HG03159 (cell line): ENCODE results near the gene ERAL1.
"Not testable (repeated sequence)": the region's sequence is repeated elsewhere in the genome, so short reads cannot be mapped to it uniquely, and the experiment has no call there.

Source experiments
- ATAC-seq: cut with Tn5 transposase; IDR thresholded peaks from one replicate; pipeline ENCODE4 v1.9.1; 2021; ENCODE audit warnings: mild to moderate bottlenecking, moderate library complexity; ENCODE audit not compliant: unreplicated experiment

The ERAL1 gene

DNA sequence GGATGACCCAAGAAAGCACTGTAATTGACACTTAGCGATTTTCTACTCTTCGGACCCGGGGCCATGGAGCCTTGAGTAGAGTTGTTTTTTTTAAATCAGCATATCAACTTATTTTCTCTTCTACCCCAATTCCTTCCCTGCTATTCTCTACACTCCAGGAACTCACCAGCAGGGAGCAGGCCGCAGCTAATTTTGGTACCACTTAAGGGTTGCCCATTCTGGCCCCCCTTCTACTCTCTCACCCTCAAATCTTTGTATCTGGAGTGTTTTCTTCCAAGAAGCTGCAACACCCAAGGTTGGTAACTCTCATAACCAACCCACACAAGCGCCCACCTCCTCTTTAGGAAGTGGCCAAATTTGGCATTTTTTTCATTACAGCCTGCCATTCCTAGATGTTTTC lies 5.5 kb upstream of the ERAL1 start:
- ATAC-seq: no peak

DNA sequence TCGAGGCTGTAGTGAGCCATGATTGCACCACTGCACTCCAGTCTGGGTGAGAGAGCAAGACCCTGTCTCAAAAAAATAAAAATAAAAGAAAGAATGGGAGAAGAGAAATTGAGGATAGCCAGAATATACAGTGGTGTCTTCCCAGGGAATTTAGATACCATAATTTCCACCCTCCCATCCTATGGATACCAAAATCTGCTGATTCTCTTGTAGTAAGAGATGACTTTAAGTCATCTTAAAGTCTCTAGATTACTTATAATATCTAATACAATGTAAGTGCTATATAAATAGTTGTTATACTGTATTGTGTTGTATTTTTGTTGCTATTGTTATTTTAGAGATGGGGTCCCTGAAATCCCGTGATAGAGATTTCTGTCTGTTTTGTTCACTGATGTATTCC lies 1.5 kb upstream of the ERAL1 start:
- ATAC-seq: no peak

DNA sequence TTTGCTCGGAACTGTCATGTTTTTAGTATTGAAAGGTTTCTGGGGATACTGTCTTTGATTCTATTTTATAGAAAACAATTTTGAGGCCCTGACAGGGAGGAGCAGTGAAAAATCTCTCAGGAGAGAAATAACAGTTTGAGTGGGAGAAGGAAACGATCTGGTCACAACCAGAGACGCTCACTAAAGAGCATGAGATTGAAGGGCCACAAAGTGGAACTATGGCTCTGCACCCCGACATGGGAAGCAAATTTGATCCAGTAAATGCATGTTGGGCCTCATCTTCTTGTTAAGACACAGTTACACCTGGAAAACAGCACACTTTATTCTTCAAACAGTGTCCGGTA lies 492 bp downstream of the ERAL1 start:
- ATAC-seq: no peak

DNA sequence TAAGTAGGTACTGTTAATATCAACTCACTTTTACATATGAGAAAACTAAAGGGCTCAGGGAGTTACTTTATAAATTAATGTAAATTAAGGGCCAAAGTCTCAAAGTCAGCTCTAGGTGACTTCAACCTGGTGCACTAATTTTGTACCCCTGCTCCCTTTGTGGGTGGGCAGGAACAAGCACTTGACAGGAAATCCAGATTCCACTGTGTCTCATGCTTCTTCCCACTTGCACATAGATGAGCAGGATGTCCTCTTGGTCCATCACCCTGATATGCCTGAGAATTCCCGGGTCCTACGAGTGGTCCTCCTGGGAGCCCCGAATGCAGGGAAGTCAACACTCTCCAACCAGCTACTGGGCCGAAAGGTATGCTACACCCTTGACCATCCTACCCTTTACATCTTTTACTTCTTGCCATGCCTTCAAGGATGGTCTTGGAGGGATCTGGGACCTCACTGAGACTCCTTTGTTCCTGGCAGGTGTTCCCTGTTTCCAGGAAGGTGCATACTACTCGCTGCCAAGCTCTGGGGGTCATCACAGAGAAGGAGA lies 1.3 kb downstream of the ERAL1 start:
- no peak for ATAC-seq

DNA sequence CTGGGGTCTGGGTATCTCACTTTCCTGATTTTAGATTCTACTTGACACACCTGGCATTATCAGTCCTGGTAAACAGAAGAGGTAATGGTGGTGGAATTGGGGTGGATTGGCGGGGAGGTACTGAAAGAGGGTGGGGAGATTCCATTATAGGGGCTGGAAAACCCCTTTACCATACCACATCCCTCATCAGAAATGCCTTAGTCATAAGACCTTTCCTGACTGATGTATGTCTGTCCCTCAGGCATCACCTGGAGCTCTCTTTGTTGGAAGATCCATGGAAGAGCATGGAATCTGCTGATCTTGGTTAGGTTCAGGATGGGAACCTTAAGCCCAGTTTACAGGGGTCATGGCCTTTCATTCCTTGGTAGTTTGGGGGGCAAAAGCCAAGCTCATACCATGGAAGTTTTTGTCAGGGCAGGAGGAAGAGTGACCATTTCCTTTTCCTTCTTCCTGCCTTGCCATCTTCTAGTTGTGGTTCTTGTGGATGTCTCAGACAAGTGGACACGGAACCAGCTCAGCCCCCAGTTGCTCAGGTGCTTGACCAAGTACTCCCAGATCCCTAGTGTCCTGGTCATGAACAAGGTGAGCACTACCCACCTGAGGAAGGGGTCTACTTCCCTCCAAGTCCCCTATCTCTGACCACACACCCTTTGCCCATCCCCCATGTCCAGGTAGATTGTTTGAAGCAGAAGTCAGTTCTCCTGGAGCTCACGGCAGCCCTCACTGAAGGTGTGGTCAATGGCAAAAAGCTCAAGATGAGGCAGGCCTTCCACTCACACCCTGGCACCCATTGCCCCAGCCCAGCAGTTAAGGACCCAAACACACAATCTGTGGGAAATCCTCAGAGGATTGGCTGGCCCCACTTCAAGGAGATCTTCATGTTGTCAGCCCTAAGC lies 3.3 kb downstream of the ERAL1 start:
- no peak for ATAC-seq

DNA sequence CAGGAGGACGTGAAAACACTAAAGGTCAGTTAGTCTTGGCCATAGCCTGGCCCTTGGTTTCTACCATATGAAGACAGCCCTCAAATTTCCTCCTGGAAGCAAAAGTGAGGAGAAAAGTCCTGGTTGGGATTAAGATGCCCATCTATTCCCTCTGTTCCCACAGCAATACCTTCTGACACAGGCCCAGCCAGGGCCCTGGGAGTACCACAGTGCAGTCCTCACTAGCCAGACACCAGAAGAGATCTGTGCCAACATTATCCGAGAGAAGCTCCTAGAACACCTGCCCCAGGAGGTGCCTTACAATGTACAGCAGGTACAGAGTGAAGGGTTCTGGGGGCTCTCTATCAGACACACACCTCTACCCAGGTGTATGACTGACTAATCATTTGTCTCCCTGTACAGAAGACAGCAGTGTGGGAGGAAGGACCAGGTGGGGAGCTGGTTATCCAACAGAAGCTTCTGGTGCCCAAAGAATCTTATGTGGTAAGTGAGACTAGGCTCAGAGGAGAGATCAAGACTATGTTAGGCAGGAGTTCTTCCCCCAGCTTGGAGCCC lies 4.1 kb downstream of the ERAL1 start:
- no peak for ATAC-seq

DNA sequence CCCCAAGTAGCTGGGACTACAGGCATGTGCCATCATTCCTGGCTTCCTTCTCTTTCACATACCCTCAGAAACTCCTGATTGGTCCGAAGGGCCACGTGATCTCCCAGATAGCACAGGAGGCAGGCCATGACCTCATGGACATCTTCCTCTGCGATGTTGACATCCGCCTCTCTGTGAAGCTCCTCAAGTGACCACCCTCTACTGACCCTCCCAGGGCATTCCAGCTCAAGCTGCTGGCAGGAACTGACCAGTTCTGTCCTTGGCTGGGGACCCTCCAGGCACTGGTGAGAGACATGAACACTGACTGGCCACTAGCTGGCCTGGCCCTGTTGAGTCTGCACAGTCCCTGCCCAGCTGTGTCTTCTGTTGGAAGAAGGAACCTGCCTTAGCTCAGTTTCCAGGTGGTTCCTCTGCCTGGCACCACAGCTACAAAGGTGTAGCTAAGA lies 5.6 kb downstream of the ERAL1 start:
- no peak for ATAC-seq

DNA sequence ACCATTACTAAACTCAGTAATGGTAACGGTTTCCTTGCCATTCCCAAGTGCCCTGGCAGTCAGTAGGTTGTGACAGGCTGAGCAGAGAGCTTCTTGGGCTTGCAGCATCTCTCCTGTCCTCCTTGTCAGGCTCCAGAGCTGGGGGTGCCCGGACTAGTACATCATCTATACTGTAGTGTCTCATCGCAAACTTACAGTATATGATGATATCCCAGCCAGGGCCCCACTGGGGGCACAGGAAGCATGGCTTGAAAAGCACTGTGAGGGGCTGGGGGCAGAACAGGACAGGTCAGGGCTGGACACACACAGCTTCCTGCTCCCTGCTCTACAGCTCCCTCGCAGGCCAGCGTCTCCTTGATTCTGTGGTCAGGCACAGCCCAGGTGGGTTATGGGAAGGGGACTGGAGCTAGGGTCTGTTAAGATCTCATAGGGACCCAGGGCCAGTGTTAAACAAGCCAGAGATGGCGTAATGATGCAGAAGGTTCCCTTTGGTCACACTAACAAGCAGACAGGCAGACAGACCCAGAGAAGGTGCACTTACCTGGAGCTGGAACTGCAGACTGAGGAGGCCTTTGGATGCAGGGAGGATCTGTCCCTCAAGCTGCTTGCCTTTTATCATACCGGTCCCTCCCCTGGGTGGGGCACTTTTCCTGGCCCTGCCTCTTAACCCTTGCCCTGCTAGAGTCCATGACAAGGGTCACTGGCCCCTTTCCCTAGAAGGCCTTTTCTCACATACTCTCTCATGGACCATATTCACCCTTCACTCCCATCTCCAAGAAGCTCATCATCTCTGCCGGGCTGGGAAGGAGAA lies 6.8 kb downstream of the ERAL1 start:
- no peak for ATAC-seq

DNA sequence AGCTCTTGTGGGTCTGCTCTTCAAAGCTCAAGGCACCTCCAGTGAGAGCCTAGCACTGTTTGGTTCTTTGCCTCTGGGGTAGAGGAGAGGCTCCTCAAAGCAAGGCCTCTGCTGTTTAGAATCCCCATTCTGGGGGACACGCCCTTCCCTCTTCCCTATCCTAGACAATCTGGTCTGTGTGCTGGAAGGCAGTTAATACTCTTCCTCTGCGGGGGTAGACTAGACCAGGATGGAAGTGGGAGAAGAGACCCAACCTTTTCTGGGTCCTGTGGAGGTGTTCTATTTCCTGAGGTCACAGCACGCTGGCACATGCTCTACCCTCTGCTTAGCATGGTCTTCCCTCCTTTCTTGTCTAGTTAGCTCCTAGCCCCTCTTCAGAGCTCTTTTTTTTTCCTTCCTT lies 7.7 kb downstream of the ERAL1 start:
- ATAC-seq: no peak

DNA sequence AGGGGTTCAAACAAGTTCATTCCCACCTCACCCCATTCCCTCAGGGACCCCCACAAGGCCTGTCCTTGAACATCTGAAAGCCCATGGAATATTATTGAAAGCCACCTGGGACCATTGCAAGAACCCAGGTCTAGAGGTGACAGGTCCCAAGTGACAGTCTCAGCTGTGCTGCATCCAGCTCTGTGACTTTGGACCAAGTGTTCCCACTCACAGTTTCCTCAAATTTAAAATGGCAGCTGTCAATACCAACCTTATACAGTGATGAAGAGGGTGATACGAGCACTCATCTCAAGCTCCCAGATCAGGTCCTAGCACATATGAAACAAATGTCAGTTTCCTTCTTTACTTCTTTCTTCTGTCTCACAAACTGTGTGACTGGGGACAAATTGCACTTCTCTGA lies 9.1 kb downstream of the ERAL1 start:
- ATAC-seq: no peak

DNA sequence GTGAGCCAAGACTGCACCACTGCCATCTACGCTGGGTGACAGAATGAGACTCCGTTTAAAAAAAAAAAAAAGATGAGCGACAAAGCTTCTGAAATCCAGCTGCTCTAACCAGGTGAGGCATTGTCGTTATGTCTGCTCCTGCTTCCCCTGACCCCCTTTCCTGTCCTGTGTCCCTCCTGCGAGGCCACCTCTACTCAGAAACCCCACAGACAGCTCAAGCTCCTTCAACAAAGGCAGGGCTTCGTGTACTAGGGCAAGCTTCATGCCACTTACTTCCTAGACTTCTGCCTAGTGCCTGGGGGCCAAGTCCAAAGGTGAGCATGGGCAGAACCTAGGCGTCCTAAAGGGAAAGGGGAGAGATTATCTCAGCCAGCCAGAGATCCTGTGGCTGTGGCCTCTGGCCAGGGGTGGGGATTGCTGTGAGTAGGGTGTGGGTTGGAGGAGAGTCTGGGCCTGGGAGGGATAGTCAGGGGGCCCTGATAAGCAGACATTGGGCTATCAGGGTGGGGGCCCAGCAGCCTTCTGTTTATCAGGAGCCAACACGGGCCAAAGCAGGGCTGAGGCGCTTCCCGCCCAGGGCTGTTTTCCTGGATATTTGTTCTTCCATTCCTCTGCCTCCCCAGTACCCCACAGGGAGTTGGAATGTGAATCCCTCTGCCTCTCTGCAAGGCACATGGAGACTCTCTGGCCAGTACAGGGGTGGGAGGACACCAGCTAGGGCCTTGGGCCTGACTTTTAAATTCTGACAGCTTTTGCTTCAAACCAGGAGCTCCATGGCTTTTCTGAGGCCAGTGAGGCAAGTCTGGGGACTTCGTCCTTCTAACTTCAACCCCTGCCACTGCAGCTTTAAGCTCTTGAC lies 10.4 kb downstream of the ERAL1 start:
- no peak for ATAC-seq

DNA sequence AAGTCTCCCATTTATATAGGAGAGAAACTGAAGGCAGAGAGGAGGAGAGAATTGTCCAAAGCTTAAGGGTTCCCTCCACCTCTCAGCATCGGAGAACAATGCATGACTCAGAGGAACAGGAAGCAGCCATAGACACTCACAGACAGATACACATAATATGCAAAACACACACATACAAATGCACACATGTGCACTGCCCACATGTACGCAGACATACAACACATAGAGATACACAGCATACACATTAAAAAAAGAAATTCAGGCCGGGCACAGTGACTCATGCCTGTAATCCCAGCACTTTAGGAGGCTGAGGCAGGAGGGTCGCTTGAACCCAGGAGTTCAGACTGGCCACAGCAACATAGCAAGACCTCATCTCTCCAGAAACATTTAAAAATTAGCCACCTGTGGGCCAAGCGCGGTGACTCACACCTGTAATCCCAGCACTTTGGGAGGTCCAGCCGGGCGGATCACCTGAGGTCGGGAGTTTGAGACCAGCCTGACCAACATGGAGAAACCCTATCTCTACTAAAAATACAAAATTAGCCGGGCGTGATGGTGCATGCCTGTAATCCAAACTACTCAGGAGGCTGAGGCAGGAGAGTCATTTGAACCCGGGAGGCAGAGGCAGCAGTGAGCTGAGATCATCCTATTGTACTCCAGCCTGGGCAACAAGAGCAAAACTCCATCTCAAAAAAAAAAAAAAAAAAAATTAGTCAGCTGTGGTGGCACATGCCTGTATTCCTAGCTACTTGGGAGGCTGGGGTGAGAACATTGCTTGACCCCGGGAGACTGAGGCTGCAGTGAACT lies 11.3 kb downstream of the ERAL1 start:
- peak; percentile 72 for ATAC-seq

DNA sequence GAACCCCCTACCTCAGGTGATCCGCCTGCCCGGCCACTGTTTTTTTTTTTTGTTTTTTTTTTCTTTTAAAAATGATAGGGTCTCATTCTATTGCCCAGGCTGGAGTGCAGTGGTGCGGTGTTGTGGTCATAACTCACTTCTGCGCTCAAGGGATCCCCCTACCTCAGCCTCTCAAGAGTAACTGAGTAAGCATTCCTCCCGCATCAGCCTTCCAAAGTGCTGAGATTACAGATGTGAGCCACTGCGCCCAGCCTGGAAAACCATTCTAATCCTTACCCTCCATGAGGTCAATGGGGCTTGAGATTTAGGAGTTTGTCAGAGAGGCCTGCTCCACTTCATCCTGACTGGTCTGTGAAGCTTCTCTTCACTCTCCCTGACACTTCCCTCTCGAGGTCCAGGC lies 12.5 kb downstream of the ERAL1 start:
- no peak for ATAC-seq

DNA sequence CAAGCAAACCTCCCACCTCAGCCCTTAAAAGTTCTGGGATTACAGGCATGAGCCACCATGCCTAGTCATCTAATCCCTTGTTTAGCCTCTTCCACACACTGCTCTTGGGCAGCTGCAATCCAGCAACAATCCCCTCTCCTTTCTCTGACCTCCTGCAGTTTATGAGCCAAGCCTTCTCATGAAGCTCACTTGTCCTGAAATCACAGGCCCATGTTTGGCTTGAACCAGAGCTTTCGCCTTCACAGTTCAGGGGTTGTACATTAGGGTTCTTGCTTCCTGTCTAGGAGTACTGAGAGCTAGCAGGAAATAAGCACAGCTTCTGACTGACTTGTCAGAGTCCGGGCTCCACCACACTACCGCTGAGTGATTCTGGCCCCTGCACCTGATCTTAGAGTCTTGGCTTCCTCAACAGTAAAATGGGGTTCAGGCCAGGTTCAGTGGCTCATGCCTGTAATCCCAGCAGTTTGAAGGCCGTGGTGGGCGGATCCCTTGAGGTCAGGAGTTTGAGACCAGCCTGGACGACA lies 16.3 kb downstream of the ERAL1 start:
- ATAC-seq: peak; percentile 94

DNA sequence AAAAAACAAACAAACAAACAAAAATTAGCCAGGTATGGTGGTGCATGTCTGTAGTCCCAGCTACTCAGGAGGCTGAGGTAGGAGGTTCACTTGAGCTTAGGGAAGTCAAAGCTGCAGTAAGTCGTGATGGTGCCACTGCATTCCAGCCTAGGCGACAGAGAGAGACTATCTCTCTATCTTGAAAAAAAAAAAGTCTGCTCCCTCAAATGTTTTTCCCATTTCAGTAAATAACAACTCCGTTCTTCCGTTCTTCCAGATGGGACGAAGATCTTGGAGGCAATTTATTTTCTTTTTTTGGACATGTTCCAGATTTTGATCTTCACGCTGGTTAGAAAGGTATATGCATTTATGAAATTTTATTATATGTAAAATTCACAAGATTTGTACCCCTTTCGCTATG lies 19.0 kb downstream of the ERAL1 start:
- no peak for ATAC-seq

DNA sequence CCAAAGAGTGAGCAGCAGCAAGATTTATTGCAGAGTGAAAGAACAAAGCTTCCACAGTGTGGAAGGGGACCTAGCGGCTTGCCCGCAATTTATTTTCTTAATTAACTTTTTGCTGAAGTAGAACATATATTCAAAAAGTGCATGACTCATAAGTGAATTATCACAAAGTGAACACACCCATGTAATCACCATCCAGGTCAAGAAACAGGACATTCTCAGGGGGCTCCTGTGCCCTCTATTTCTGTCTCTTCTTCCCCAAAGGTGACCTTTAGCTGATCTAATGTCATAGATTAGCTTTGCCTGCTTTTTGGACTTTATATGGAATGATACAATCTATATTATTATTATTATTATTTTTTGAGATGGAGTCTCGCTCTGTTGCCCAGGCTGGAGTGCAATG lies 19.9 kb downstream of the ERAL1 start:
- no peak for ATAC-seq

DNA sequence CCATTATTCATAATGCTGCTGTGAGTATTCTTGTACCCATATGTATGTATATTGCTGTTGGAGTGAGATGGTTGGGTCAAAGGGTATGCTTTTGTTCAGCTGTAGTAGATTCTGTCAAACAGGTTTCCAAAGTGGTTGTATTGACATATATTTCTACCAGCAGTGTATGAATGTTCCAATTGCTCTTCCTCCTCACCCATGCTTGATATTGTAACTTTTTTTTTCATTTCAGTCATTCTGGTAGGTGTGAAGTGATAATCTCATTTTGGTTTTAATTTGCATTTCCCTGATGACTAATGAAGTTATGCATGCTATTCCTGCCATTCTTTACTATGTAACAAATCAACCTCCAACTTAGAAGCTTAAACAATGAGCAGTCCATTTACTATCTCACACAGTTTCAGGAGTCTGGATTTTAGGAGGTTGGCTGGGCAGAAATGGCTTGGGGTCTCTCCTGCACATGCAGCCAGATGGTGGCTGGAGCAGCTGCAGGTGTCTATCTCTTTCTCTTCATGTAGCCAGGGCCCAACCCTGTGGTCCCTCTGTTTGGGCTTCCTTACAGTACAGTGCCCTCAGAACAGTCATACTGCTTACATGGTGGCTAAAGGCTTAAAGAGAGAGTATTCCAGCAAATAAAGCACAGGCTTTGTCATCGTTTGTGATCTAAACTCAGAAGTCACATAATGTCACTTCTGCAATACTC lies 21.2 kb downstream of the ERAL1 start:
- no peak for ATAC-seq

DNA sequence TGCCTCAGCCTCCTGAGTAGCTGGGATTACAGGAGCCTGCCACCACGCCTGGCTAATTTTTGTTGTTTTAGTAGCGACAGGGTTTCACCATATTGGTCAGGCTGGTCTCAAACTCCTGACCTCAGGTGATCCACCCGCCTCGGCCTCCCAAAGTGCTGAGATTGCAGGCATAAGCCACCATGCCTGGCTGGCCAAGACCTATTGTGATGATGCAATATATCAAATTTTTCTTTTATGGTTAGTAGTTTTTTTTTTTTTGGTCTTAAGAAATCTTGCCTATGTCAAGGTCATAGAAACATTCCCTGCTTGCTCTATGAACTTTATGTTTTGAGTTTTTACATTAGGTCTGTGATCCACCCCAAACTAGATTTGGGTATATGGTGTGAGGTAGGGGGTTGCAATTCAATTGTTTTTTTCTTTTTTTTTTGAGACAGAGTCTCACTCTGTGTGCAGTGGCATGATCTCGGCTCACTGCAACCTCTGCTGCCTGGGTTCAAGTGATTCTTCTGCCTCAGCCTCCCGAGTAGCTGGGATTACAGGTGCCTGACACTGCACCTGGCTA lies 22.4 kb downstream of the ERAL1 start:
- not testable (repeated sequence) for ATAC-seq
